NB4 (cell line): Measurements from ENCODE around the gene ANKRD33.
A peak's percentile ranks its signal among the peaks of the same experiment; 100 is the strongest.

Source experiments
- DNase-seq: peaks from one replicate; pipeline ENCODE4 v3.0.0; 2010; ENCODE audit warnings: low read depth
- H3K4me3 ChIP-seq: one replicate; pipeline ENCODE4 v1.5.1; 2011; ENCODE audit warnings: mild to moderate bottlenecking, low read depth, low read length, moderate library complexity
- CTCF ChIP-seq: IDR thresholded peaks from one replicate; pipeline ENCODE4 v1.5.1; 2012; ENCODE audit warnings: low read depth, low read length
- MYC ChIP-seq: IDR thresholded peaks from 2 replicates; pipeline ENCODE4 v1.6.1; 2011; ENCODE audit warnings: low read depth, low read length
- POLR2A ChIP-seq: IDR thresholded peaks from 2 replicates; pipeline ENCODE4 v1.6.1; 2011; ENCODE audit warnings: mild to moderate bottlenecking; ENCODE audit not compliant: insufficient read length; ENCODE audit errors: extremely low read depth
- TF ChIP-seq, protein P1 (sequence below): IDR thresholded peaks from 2 replicates; pipeline ENCODE4 v1.6.1; 2011; ENCODE audit warnings: low read depth, low read length

Gene ANKRD33

GRCh38 chr12:51925346-51926063, 37.6 kb downstream of the ANKRD33 start:
- TF ChIP-seq, protein P1, sequence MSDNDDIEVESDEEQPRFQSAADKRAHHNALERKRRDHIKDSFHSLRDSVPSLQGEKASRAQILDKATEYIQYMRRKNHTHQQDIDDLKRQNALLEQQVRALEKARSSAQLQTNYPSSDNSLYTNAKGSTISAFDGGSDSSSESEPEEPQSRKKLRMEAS: no peak
- TF ChIP-seq POLR2A (no peak), CTCF (no peak), MYC (no peak)
- H3K4me3 ChIP-seq: no peak overlapping the region
- peak; percentile 20 for DNase-seq

DNA sequence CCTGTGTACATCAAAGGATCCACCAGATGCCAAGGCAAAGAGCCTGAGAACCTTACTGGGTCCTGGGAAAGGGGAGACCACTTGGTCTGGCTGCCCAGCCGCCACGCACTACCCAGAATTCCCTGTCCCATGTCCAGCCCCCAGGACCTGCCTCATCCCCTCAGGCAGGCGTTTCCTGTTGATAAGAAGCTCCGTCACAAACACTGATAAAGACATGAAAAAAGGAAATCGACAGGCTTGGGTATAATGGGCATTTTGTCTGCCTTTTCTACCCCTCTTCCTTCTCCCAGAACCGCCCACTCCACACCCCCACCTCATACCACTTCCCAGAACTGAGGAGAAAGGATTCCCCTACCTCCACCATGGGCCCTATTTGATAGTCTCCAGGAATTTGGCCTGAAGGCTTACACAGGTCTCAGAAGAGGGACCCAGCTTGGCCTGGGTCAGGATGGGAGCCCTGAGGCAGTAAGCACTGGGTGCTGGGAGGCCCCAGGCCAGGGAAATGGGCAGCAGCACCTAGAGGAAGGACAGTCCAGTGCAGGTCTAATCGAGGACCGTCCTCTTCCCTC, 38.2 kb downstream of the ANKRD33 start:
- no peak overlapping the region for H3K4me3 ChIP-seq
- DNase-seq: no peak
- TF ChIP-seq, protein P1: no peak
- TF ChIP-seq MYC (no peak), POLR2A (no peak), CTCF (no peak)

DNA sequence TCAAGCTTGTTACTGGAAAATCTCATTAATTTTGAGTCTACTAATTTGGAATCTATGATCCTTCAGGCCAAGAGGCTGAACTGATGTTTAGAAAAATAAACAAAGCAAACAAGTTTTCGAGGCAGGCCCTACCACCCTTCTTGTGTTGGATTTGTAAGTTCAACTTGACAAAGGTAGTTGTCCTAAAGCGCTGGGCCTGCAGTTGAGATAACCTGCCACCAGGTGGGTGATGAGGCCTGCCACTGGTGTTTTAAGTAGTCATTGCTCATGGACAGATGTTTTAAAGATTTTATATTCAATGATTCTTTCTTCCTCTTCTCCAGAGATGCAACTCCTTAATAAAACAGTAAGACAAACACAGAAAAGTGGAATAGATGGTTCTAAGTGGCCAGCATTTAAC, 38.8 kb downstream of the ANKRD33 start:
- DNase-seq: peak; percentile 65
- no peak overlapping the region for H3K4me3 ChIP-seq
- TF ChIP-seq MYC (no peak), CTCF (peak; percentile 54), POLR2A (no peak)

DNA sequence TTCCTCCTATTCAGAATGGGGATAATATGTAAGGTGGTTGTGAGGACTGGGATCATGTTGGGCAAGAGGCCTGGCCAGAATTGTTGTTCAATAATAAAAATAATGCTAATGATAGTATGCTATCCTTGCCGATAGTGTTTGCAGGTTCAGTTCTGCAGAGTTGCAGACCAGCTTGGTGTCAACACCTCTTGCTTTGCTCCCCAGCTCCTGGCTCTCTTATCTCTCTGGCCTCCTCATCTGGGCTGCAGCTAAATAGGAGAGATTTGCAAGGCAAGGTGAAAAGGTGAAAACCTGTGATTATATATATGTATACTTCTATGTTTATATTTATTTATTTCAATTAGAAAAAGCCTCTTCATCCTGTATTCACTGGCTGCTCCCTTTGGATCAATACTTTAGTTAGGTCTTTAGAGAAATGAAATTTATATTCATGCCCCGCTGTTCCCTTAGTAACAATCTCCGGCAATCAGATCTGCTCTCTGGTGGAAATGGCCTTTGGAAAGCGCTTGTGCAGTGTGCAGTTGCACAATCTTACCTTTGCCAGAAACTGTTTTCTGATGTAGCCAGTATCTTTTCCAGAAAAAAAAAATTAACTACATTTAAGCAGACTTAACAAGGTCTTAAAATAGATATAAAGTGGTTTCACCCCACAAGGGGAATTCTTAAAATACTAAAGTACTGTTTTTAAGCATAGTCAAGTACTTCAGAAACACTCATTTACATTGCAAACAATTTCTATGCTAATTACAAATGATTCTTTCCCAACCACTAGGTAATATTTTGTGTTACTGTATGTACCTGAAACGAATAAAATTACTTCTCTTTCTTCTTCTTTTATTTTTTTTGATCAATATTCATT, 44.5 kb downstream of the ANKRD33 start:
- H3K4me3 ChIP-seq: no peak overlapping the region
- DNase-seq: no peak
- TF ChIP-seq, protein P1: no peak
- TF ChIP-seq MYC (no peak), POLR2A (no peak), CTCF (no peak)

DNA sequence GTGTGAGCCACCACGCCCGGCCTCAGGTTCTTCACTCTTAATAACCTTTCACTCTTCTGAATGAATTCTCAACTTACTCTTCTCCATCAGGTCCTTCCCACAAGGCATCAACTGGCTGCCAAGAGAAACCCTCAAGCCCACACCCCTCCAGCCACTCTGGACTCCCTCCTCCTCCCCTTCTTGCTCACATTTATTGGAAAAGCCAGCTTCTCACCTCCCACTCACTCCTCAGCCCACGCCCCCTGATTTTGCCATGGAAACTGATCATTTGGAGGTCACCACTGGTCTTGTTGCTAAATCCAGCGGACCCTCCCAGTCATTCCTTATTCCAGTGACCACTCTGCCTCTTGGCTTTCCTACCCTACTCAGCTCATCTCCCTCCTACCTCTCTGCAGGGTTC, 46.2 kb downstream of the ANKRD33 start:
- TF ChIP-seq POLR2A: no peak
- TF ChIP-seq, protein P1: no peak
- TF ChIP-seq CTCF: no peak
- no peak for TF ChIP-seq MYC
- no peak overlapping the region for H3K4me3 ChIP-seq
- no peak for DNase-seq
